Fibroblast of skin of left biceps (primary cell): ENCODE measurements around the gene HSPB9.
"Not testable (repeated sequence)": the region's sequence is repeated elsewhere in the genome, so short reads cannot be mapped to it uniquely, and the experiment has no call there.

ENCODE experiments used
- DNase-seq, 2 experiments: peaks; one replicate each; pipeline ENCODE4 v3.0.0-alpha.2; 2013; ENCODE audit warnings: low read depth in 2 of 2

The HSPB9 gene

DNA sequence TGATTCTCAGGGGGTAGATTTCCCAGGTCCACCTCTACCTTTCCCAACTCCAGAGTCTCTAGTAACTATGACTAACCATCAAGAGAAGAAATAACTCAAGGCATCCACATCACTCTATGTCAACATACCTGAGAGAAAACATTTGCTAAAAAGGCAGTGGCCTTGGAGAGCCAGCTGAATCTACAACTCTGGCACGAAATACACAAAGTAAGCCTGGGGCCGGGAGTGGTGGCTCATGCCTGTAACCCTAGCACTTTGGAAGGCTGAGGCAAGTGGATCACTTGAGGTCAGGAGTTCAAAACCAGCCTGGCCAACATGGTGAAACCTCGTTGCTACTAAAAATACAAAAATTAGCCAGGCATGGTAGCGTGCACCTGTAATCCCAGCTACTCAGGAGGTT lies 20.5 kb downstream of the HSPB9 start:
- not testable (repeated sequence) for DNase-seq

DNA sequence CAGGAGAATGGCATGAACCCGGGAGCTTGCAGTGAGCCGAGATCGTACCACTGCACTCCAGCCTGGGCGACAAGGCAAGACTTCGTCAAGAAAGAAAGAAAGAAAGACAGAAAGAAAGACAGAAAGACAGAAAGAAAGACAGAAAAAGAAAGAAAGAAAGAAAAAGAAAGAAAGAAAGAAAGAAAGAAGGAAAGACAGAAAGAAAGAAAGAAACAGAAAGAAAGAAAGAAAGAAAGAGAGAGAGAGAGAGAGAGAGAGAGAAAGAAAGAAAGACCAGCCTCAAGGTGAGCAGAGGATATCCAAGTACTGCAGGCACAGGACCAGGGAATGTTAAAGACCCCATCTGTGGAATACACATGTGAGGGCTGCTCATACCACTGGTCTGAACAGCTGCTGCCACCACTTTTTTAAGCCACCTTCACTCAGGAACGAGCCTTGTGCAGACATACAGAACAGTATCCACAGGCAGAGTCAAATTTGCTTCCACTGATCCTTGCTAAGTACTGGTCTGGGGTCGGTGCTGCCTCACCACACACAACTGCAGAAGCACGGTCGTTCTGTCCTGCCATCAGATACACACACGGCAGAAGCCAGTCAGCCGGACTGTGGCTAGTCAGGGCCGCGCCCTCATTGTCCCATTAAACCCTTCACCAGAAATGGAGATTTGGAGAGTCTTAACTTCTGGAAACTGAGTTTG lies 24.5 kb downstream of the HSPB9 start:
- no peak for DNase-seq

DNA sequence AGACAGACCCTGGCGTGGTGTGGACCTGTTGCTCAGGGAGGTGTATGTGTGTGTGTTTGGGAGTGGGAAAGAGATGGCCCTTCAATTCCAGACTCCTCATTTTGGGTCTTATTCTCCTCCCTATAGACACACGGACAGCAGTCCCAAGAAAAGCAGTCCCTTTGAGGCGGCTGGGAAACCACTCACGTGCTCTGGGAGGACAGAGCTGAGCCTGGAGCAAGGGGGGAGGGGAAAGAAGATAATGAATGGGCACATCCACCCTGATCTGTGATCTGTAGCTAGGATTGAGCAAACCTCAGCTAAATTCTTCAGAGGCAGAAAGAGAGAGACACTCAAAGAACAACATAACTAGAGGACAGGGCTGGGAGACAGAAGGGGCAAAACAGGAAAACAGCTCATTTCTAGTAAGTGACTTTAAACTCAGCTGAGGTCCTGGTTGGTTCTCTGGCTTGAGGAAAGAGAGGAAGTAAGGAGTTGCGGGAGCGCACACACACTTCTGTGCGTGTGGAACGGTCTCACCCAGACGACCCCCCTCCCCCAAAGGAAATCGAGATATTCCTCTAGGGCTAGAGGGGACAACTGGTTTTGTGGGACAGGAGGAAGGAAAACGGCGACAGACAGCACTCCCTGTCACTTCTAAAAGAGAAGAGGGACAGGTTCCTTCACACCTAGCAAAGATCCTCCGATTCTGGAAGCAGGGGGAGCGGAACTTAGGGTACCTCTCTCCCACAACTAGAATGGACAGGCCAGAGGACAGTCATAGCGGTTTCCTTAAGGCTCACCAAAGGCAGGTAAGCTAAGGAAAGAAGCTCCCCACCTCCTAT lies 31.5 kb downstream of the HSPB9 start:
- DNase-seq: no peak

DNA sequence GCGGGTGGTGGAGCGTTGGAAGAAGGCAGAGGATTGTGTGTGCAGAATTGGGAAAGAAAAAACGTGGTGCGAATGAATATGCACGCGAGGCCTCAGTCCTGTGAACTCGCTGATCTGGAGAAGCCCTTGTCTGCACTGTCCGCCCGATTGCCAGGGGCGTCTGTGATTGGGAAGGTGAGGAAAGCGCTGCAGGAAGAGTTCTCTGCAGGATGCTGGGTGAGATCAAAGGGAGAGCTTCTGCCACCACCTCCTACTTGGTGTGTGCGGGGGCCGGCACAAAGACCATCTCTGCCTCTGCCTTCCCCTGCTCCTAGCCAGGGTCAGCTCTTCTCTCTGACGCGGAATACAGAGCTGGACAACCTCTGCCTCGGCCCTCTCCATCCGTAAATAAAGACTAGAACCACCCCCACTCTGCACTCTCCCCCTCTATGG lies 33.0 kb downstream of the HSPB9 start:
- no peak for DNase-seq

DNA sequence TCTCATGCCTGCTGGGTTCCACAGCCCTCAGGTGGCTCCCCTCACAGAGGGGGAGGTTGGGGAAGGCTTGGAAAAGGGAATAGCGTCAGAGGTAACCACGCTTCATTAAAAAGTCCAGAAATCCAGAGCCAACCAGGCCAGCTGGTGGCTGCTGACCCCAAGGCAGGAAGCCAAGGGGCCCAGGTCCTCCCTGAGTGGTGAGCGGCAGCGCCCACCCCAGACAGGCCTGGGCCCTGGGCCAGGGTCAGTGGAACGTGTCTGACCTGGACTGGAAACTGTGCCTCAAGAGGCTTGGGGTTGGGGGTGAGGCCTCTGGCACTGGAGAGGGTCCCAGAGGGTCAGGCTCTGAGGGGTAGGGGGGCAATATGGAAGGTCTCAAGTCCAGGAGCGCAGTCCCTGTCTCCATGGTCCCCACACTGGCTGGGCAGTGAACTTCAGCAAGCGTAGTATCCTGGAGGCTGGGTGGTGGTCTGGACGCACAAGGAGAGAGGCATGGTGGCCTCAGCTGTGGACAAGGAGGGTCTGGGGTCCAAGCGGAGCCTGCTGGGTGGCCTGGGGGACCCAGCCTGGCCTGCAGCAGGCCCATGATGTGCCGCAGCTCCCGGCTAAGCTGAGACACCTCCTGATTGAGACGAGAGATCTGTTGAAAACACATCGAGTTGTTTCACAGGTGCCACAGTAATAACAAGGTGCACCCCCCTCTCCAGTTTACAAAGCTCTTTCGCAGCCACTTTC lies 37.4 kb downstream of the HSPB9 start:
- no peak for DNase-seq

DNA sequence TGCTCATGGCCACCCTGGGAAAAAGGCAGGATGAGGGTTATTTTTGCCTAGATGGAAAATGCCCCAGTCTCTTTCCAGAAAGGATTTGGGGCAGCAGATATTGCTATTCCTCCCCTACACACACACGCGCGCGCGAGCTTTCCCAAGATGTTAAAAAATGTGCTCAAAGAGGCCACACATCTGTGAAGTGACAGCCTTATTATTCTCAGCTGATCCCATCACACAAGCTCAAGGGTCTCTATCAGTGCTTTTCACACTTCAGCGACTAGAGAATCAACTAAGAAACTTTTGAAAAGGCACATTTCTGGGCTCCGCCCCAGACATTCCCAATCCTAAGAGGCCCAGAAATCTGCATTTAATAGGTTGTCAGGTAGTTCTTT lies 37.9 kb downstream of the HSPB9 start:
- DNase-seq: no peak

DNA sequence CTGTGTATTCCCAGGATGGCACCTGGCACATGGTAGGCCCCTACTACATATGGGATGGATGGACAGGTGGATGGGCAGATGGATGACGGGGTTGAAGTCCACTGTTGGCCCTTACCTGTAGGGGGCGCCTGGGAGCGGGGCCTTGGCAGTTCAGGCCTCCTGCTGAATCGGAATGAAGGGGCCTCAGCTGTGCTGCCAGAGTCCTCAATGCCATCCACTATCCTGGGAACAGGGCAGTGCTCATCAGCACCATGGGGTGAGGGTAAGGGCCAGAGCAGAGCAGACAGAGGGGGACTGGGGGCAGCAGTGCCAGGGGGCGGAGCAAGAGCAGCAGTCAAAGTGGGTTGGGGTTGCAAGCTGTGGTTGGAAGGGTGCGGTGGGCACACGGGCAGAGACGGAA lies 40.5 kb downstream of the HSPB9 start:
- DNase-seq: no peak

DNA sequence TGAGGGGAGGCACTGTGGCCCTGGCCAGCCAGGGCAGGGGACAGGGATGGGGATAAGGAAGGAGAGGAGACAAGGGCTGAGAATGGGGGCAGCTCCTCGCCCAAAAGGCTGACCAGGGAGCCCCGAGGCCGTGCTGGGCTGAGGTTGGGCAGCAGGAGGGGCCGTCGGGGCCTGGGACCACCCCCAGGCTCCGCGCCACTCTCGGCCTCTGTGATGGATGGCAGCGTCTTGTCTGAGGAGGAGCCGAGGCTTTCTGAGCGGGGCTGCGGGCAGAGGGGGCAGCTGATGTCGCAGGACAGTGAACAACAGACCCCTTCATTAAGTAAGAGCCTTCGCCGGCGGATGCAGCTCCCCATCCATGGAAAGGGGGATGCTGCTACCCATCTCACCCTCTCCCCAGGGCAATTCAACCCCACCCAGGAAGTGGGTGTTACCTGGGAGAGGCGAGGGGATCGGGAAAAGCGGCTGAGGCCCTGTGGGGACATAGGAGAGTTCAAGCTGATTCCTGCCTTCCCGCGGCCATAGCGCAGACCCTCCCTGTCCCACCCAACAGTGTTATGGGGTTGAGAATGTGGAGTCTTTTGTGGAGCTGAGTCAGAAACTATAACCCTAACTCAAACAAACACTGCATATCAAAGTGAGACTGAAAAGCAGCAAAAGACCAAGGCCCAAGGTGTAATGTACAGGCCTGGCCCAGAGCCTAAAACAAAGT lies 41.2 kb downstream of the HSPB9 start:
- DNase-seq: no peak

DNA sequence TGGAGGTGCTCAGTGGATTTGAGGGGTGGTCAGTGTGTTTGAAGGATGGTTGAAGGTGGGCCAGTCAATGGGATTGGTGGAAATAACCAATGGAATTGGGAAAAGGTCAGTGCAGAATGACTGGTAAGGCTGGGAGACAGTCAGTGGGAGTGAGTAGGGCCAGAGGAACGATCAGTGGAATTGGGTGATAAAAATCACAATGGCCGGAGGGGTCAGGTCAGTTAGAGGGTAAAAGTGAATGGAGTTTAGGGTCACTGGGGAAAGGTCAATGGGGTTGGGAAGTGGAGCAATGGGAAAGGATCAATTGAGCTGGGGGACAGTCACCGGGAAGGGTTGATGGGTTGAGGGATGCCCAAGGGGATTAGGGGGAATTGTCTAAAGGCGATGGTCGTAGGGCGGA lies 43.1 kb downstream of the HSPB9 start:
- no peak for DNase-seq

DNA sequence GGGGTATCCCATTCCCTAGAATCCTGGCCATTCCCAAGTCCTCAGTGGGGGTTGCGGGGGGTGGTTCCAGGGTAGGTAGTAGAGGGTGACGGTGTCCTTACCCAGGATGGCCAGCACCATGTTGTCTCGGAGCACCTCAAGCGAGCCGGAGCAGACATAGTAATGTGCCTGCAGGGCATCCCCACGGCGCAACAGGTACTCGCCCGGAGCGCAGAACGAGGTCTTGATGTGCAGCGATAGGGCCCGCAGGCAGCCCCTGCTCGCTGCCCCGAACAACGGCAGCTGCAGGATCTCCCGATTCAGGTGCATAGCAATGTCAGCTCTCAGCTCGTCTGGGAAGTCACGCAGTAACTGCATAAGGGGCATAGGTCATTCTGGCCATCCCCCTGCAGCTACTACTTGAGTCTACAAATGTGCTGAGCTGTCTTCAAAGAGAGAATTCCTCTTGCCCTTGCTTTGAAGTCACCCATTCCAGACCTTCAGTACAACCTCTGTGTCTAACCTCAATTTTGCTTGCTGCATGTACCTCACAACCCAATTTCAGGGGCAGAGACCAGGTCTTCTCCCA lies 43.7 kb downstream of the HSPB9 start:
- DNase-seq: no peak

DNA sequence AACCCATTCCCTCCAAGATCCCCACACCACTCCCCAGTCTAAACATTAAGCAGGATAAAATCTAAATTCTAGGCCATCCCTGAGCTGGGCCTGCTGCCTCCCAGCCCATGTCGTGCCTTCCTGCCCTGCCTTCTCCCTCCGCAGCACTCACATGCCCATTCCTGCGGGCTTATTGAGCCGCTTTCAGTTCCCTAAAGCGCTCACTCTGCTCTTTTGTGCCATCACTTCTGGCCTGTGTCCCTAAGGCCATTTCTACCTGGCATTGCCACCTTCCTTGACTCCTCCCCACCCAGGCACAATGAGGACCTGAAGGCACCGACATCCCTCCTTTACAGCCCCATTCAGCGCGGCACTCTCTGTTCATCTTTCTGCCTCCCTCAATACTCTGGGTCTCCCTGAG lies 45.2 kb downstream of the HSPB9 start:
- DNase-seq: no peak

DNA sequence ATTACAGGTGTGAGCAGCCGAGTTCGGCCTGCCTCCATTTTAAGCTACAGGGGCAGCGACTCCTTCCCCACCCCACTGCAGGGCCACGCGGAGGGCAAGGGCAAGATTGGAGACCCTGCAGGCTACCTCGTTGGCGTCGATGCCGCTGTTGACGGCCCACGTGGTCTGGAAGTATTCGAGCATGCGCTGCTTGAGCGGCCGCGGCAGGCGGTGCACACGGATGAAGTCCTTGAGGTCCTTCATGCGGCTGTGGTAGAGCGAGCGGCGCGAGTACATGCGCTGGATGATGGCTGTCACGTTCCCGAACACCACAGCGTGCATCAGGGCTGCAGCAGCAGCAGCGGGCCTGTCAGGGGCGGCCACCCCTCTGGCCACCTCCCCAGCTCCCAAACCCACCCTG lies 46.7 kb downstream of the HSPB9 start:
- DNase-seq: no peak

DNA sequence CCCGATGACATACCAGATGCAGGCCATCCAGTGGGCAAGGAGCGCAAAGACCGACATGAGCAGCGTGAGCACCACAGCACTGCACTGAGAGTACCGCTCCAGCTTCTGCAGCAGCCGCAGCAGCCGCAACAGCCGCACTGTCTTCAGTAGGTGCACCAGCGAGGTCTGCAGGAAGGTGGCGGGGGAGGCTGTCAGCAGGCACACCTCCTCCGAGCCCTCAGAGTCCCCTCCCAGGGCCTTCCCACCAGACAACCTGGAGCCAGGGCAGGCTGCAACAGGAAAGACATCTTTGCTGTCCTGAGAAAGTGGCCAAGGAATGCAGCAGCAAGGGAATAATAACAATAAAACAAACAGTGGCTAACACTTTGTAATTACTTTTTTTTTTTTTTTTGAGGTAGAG lies 49.2 kb downstream of the HSPB9 start:
- no peak for DNase-seq
